G401 (cell line): ENCODE data around the gene MSH4. TPM values are rescaled to one million over a fixed set of nuclear protein-coding genes. Genes with fewer than 3 reads are reported as not detected.
"Not testable (repeated sequence)": the region's sequence is repeated elsewhere in the genome, so short reads cannot be mapped to it uniquely, and the experiment has no call there.

ENCODE experiments used
- DNase-seq: peaks from one replicate; pipeline ENCODE4 v3.0.0-alpha.2; 2015; ENCODE audit warnings: low spot score
- in situ Hi-C: cut with HindIII; loops from 2 replicates; pipeline ENCODE4 v1.10.0; 2016; ENCODE audit warnings: low sequenced_read_pairs, mixed read lengths
- total RNA-seq: library from RNA; depleted of rRNA; stranded (reverse); fragments of >200 nt; shearing (Covaris generic); gene quantifications from 2 replicates; pipeline ENCODE4 v1.2.3, GENCODE V29; 2014

MSH4 gene
- total RNA-seq, 1 experiment from 2014 or later = not detected

- in situ Hi-C loops = no loop called here
- DNase-seq = no peak
Measured at GRCh38 chr1:75792091-75792490, 4.6 kb upstream of the MSH4 start.

GRCh38 chr1:75794382-75794781, 2.3 kb upstream of the MSH4 start:
- no peak for DNase-seq
- in situ Hi-C loops = no loop called here

DNA sequence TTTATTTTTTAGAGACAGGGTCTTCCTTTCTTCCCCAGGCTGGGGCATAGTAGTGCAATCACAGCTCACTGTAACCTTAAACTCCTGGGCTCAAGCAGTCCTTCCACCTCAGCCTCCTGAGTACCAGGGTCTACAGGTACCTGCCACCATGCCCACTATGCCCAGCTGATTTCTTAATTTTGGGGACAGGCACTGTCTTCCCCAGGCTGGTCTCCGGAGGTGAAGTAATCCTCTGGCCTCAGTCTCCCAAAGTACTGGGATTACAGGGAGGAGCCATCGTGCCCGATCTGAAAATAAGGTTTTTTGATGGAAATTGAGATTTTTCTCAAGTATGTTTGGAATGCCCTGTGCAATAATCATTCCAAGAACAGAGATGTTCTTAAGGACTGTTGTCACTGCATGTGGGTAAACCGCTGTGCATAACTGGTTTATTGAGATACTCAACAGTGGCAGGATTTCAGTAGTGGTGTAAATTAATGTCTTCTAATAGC, 934 bp upstream of the MSH4 start:
- no peak for DNase-seq

GRCh38 chr1:75797273-75797588, 549 bp downstream of the MSH4 start:
- in situ Hi-C loops = no loop called here
- no peak for DNase-seq

More for the DNA sequence above, 934 bp upstream of the MSH4 start:
- in situ Hi-C loops = no loop called here

- in situ Hi-C loops = no loop called here
- no peak for DNase-seq
Measured at GRCh38 chr1:75797606-75798216, 1.0 kb downstream of the MSH4 start.

DNA sequence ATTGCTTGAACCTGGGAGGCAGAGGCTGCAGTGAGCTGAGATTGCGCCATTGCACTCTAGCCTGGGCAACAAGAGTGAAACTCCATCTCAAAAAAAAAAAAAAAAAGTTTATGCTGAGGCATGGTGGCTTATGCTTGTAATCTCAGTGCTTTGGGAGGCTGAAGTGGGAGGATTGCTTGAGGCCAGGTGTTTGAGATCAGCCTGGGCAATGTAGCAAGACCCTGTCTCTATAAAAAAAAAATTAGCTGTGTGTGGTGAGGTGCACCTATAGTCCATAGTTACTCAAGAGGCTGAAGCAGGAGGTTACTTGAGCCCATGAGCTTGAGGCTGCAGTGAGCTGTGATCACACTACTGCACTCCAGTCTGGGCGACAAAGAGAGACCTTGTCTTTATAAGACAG, 4.8 kb downstream of the MSH4 start:
- DNase-seq, in situ Hi-C loops: not testable (repeated sequence)

DNA sequence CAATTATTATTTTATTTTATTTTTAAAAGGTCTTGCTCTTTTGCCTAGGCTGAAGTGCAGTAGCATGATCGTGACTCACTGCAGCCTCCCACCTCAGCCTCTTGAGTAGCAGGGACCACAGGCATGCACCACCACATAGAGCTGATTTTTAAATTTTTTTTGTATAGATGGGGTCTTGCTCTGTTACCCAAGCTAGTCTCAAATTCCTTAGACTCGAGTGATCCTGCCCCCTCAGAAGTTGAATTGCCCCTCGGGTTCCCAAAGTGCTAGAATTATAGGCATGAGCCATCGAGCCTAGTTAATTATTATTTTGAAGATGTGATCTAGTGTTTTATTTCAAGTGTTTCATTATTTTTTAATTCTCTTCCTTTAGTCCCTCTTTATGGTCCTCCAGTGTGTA, 12.2 kb downstream of the MSH4 start:
- DNase-seq = no peak
- in situ Hi-C loops = no loop called here

DNA sequence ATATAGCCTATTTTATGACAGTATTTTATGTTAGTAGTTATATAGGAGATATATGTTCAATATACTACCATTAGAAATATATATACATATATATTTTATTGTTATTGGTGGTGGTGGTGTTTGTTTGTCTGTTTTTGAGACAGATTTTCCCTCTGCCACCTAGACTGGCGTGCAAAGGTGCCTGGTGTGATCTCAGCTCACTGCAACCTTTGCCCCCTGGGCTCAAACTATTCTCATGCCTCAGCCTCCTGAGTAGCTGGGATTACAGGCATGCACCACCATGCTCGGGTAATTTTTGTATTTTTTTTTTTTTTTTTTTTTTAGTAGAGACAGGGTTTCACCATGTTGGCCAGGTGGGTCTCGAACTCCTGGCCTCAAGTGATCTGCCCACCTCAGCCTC, 13.4 kb downstream of the MSH4 start:
- in situ Hi-C loops, DNase-seq: not testable (repeated sequence)

DNA sequence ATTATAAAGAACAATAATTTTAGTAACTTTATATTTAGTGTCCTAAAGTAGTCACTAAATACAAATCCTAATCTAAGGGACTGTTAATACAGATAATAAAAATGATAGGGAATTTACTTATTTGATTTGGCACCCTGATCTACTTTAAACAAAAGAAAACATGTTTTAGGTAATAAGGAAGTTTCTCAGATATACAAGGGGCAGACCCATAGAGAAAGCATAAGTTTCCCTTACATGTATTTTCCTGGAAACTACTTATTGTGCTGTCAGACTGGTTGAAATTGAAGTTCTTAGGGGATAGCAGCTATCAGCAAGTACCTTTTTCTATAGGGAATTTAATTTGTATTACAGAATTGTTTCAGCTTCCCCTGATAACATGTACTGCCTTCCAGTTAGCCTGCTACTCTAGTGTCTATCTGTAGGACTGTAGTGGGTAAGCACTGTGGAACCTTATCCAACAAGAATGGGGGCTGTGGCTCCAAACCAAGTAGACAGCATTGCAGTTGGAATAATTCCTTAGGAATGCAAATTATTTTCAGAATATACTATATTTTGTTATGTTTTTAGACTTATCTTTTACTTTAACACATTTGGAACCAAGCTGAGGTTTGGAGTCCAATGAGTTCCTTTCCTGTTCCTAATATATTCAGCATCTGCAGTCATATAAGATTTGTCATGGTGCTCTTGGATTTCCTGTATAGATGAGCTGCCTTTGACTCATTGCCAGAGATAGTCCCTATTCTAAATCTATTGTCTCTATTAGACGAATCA, 14.7 kb downstream of the MSH4 start:
- DNase-seq = no peak
- in situ Hi-C loops = no loop called here

DNA sequence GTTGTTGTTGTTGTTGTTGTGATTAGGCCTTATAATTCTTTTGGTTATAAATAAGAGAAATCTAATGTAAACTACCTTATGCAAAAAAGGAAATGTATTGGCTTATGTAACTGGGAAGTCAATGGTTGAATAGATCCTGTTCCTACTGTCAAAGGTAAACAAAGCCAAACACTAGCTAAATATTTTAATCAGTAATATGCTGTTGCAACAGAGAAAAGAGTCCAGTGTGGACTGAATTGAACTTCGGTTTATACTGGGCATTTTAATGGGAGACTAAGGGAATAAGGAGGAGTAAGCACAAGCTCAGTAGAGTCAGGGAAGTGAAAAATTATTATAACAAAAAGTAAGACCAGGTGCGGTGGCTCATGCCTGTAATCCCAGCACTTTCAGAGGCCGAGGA, 15.4 kb downstream of the MSH4 start:
- in situ Hi-C loops = no loop called here

DNA sequence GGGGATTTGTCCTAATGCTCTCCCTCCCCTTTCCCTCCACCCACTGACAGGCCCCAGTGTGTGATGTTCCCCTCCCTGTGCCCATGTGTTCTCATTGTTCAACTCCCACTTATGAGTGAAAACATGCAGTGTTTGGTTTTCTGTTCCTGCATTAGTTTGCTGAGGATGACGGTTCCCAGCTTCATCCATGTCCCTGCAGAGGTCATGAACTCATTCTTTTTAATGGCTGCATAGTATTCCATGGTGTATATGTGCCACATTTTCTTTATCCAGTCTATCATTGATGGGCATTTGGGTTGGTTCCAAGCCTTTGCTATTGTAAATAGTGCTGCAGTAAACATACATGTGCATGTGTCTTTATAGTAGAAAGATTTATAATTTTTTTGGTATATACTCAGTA, 26.9 kb downstream of the MSH4 start:
- in situ Hi-C loops, DNase-seq: not testable (repeated sequence)

More for the DNA sequence above, 15.4 kb downstream of the MSH4 start:
- DNase-seq = no peak

GRCh38 chr1:75836528-75837100, 39.9 kb downstream of the MSH4 start:
- in situ Hi-C loops = no loop called here

DNA sequence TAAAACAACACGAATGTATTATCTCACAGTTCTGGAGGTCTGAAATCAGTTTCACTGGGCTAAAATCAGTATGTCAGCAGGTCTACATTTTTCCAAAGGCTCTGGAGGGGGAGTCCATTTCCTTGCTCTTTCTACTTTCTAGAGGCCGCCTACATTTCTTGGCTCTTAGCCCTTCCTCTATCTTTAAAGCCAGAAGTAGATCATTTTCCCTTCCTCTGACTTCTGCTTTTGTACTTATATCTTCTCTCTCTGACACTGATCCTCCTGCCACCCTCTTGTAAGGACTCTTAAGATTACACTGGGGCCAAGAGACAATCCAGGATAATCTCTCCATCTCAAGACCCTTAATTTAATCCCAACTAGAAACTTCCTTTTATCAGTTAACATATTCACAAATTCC, 41.4 kb downstream of the MSH4 start:
- in situ Hi-C loops = no loop called here
- no peak for DNase-seq

More at GRCh38 chr1:75836528-75837100, 39.9 kb downstream of the MSH4 start:
- no peak for DNase-seq

DNA sequence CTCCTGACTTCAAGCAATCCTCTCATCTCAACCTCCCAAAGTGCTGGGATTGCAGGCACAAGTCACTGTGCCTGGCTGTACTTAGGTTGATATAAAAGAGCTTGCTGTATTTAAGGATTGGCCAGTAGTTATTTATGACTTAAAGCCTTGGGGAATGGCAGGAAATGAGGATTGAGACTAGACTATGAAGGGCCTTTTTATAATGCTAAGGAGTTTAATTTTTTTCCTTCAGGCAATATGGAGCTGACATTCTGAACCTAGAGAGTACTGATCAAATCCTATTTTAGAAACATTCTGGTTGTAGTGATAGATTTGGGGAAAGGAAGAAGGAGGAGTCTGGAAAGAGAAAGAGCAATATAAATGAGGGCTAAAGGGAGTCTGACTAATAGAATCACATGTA, 44.7 kb downstream of the MSH4 start:
- in situ Hi-C loops = no loop called here

DNA sequence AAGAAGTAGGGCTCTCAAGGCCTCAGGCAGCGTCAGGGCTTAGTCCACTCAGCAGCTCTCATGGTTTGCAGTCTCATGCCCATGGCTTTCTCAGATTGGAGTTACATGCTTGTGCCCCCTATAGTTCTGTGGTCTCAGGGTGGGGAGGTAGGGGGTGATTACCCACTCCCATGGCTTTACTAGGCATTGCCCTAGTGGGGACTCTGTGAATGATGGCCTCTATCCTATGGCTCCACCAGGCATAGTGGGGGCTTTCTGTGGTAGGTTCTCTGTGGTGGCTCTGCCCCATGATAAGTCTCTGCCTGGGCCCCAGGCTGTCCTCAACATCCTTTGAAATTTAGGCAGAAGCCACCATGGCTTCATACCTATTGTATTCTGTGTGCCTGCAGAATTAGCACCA, 48.9 kb downstream of the MSH4 start:
- DNase-seq = no peak
- in situ Hi-C loops = no loop called here

More for the DNA sequence above, 44.7 kb downstream of the MSH4 start:
- no peak for DNase-seq

DNA sequence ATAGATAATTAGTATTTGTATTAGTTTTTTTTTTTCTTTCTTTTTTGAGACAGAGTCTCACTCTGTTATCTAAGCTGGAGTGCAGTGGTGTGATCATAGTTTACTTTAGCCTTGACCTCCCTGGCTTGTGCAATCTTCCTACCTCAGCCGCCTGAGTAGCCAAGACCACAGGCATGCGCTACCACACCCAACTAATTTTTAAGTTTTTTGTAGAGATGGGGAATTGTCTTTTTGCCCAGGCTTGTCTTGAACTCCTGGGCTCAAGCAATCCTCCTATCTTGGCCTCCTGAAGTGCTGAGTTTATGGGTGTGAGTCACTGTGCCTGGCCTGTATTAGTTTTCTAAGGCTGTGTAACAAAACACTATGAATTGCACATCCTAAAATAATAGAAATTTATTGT, 58.3 kb downstream of the MSH4 start:
- in situ Hi-C loops = no loop called here
- no peak for DNase-seq

DNA sequence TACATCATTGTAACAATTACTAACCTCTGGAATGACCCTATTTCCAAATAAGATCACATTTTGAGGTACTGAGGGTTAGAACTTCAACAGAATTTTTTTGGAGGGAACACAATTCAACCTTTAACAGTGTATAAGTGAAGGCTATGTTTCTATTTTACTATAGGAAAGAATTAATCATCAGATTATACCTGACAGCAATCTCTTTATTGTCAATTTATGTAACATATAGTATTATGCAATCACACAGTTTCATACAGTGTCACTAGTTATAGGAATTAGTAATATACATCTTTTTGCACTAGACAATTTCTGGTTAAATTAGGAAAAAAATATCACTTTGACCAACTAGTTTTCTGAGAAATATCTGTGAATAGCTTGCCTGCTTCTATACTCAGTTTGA, 59.1 kb downstream of the MSH4 start:
- no peak for DNase-seq
- in situ Hi-C loops = no loop called here

GRCh38 chr1:75861831-75862230, 65.1 kb downstream of the MSH4 start:
- DNase-seq = no peak
- in situ Hi-C loops = no loop called here

GRCh38 chr1:75870951-75871350, 74.3 kb downstream of the MSH4 start:
- in situ Hi-C loops = no loop called here
- no peak for DNase-seq

GRCh38 chr1:75879985-75880384, 83.3 kb downstream of the MSH4 start:
- no peak for DNase-seq
- in situ Hi-C loops = no loop called here

GRCh38 chr1:75884437-75884836, 87.8 kb downstream of the MSH4 start:
- no peak for DNase-seq
- in situ Hi-C loops = no loop called here
